Stimulated activated CD8-positive, alpha-beta memory T cell treated with anti-CD3 and anti-CD28 coated beads, Interleukin-2, amount 100 ng/mL, for 48 hours (primary cell): ENCODE results near the gene PIK3C2A.

Experiments
- DNase-seq, 2 donors: peaks; one replicate each; pipeline ENCODE4 v3.0.0-alpha.2; 2020; ENCODE audit warnings: low read depth in 2 of 2

Gene PIK3C2A

GRCh38 chr11:17218403-17218802 is 10.6 kb upstream of the PIK3C2A start:
- no peak for DNase-seq

GRCh38 chr11:17217401-17217800 is 9.6 kb upstream of the PIK3C2A start:
- DNase-seq, result no peak

GRCh38 chr11:17214338-17214737 is 6.6 kb upstream of the PIK3C2A start:
- no peak for DNase-seq

GRCh38 chr11:17211286-17211685 is 3.5 kb upstream of the PIK3C2A start:
- DNase-seq, result no peak

- no peak for DNase-seq
Measured at GRCh38 chr11:17209939-17210245, 2.1 kb upstream of the PIK3C2A start.

- DNase-seq, result peak in 1 of 2 donors; percentile 13
Measured at GRCh38 chr11:17208257-17208999, 642 bp upstream of the PIK3C2A start.

GRCh38 chr11:17206463-17206862 is 1.3 kb downstream of the PIK3C2A start:
- DNase-seq, result no peak

- no peak for DNase-seq
Measured at GRCh38 chr11:17197431-17197898, 10.3 kb downstream of the PIK3C2A start.

- DNase-seq, result no peak
Measured at GRCh38 chr11:17188675-17189074, 19.1 kb downstream of the PIK3C2A start.

- no peak for DNase-seq
Measured at GRCh38 chr11:17186932-17187692, 20.7 kb downstream of the PIK3C2A start.

- DNase-seq, result no peak
Measured at GRCh38 chr11:17185938-17186337, 21.8 kb downstream of the PIK3C2A start.

- DNase-seq, result no peak
Measured at GRCh38 chr11:17184882-17185587, 22.8 kb downstream of the PIK3C2A start.

- no peak for DNase-seq
Measured at GRCh38 chr11:17183836-17184235, 23.9 kb downstream of the PIK3C2A start.

GRCh38 chr11:17179970-17180369 is 27.8 kb downstream of the PIK3C2A start:
- DNase-seq, result no peak

- no peak for DNase-seq
Measured at GRCh38 chr11:17173332-17173731, 34.5 kb downstream of the PIK3C2A start.

GRCh38 chr11:17171916-17172315 is 35.9 kb downstream of the PIK3C2A start:
- DNase-seq, result no peak

GRCh38 chr11:17171343-17171742 is 36.4 kb downstream of the PIK3C2A start:
- no peak for DNase-seq

GRCh38 chr11:17169876-17170275 is 37.9 kb downstream of the PIK3C2A start:
- no peak for DNase-seq

- no peak for DNase-seq
Measured at GRCh38 chr11:17165247-17165890, 42.4 kb downstream of the PIK3C2A start.

GRCh38 chr11:17164361-17165246 is 43.2 kb downstream of the PIK3C2A start:
- no peak for DNase-seq

GRCh38 chr11:17163736-17164135 is 44.0 kb downstream of the PIK3C2A start:
- DNase-seq, result no peak
